Measurements from ENCODE around the gene GPRC5C.

DNA sequence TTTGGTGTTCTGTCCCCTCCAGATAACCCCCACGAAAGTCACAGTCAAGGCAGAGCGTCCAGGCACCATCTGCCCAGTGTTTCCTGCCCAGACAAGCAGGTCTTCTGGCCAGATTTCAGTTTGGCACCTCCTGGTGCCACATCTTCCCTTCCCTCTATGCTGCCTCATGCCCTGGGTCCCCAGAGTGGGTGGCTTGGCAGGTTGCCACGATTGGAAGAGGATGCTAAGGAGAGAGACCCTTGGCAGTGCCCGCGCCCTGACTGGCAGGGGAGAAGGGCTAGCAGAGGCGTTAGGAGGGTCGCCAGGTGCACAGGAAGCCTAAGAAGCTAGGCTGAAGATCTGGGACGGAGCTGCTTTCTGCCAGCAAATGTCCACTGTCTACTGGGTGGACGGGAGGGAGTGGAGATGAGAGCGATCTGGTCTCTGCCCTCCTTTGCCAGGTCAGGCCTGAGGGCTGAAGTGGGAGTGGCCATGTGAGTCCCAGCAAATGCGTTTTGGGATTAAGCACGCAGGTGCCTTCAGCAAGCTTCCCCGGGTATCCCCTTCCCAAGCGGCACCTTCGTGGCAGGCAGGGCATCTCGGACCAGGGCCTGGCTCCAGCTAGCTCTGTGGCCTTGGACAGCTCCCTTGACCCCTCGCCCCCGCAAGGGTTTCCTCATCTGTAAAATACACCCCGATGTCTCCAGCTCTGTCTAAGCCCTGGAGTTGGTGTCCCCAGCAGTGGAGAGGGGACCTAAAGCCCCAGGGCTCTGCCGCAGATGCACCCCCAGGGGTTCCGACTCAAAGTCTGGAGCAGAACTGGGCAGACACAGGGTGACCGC, 21.2 kb downstream of the GPRC5C start:
- TF ChIP-seq, protein P1, sequence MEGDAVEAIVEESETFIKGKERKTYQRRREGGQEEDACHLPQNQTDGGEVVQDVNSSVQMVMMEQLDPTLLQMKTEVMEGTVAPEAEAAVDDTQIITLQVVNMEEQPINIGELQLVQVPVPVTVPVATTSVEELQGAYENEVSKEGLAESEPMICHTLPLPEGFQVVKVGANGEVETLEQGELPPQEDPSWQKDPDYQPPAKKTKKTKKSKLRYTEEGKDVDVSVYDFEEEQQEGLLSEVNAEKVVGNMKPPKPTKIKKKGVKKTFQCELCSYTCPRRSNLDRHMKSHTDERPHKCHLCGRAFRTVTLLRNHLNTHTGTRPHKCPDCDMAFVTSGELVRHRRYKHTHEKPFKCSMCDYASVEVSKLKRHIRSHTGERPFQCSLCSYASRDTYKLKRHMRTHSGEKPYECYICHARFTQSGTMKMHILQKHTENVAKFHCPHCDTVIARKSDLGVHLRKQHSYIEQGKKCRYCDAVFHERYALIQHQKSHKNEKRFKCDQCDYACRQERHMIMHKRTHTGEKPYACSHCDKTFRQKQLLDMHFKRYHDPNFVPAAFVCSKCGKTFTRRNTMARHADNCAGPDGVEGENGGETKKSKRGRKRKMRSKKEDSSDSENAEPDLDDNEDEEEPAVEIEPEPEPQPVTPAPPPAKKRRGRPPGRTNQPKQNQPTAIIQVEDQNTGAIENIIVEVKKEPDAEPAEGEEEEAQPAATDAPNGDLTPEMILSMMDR (IDR thresholded peaks at IDR 0.05): no peak
- no peak for TF ChIP-seq POLR2A (IDR thresholded peaks at IDR 0.05)

All from heart left ventricle (tissue), 13 donors.